Measurements from ENCODE around the gene TRAK1.
A peak's percentile ranks its signal among the peaks of the same experiment; 100 is the strongest.

Gene TRAK1

GRCh38 chr3:42183991-42184632, 93.0 kb downstream of the TRAK1 start:
- DNase-seq = no peak

GRCh38 chr3:42184651-42185443, 93.7 kb downstream of the TRAK1 start:
- DNase-seq = no peak

GRCh38 chr3:42187936-42188335, 96.8 kb downstream of the TRAK1 start:
- no peak for DNase-seq

GRCh38 chr3:42188376-42188775, 97.2 kb downstream of the TRAK1 start:
- DNase-seq = no peak

GRCh38 chr3:42189001-42189460, 97.9 kb downstream of the TRAK1 start:
- no peak for DNase-seq

- no peak for DNase-seq
Observed at GRCh38 chr3:42189736-42190135, 98.6 kb downstream of the TRAK1 start.

- DNase-seq = peak; percentile 45 to 68
Observed at GRCh38 chr3:42190701-42191442, 99.7 kb downstream of the TRAK1 start.

- DNase-seq = no peak
Observed at GRCh38 chr3:42191443-42191747, 100.2 kb downstream of the TRAK1 start.

- no peak for DNase-seq
Observed at GRCh38 chr3:42192334-42193200, 101.4 kb downstream of the TRAK1 start.

GRCh38 chr3:42194943-42195510, 103.9 kb downstream of the TRAK1 start:
- no peak for DNase-seq

GRCh38 chr3:42195879-42196330, 104.7 kb downstream of the TRAK1 start:
- DNase-seq = no peak

- no peak for DNase-seq
Observed at GRCh38 chr3:42198709-42199108, 107.6 kb downstream of the TRAK1 start.

GRCh38 chr3:42202217-42202865, 111.2 kb downstream of the TRAK1 start:
- no peak for DNase-seq

GRCh38 chr3:42204867-42205599, 113.9 kb downstream of the TRAK1 start:
- DNase-seq = no peak

- DNase-seq = no peak
Observed at GRCh38 chr3:42205800-42206514, 114.8 kb downstream of the TRAK1 start.

- no peak for DNase-seq
Observed at GRCh38 chr3:42209917-42210316, 118.8 kb downstream of the TRAK1 start.

GRCh38 chr3:42210726-42211125, 119.6 kb downstream of the TRAK1 start:
- DNase-seq = no peak

GRCh38 chr3:42213417-42213816, 122.3 kb downstream of the TRAK1 start:
- peak in 1 of 2 donors; percentile 26 for DNase-seq

GRCh38 chr3:42214064-42214463, 122.9 kb downstream of the TRAK1 start:
- DNase-seq = no peak

- DNase-seq = no peak
Observed at GRCh38 chr3:42214565-42215283, 123.6 kb downstream of the TRAK1 start.
